H1 (cell line): ENCODE data around the gene FARS2. TPM values are rescaled to one million over a fixed set of nuclear protein-coding genes. Genes with fewer than 3 reads are reported as not detected.

Source experiments
- CTCF ChIA-PET: fragments of 300-600 bp; sonication (Branson Sonifier 250); formaldehyde crosslinking; loops from one replicate; lab custom pipeline; 2021; ENCODE audit not compliant: partially characterized antibody; lab: Charles Lee
- POLR2A ChIA-PET: fragments of 300-600 bp; sonication (Branson Sonifier 250); formaldehyde crosslinking; loops from one replicate; lab custom pipeline; 2021; ENCODE audit warnings: inconsistent platforms; ENCODE audit not compliant: partially characterized antibody; lab: Charles Lee
- DNase-seq, 2 experiments: peaks; one replicate each; pipeline versions ENCODE4 v3.0.0 to v3.0.0-alpha.2; 2010 to 2022; ENCODE audit warnings: low spot score in 2 of 2, low read depth in 1 of 2, mixed read lengths in 1 of 2
- FAIRE-seq: peaks from 2 replicates; lab custom pipeline; 2011; peaks lifted over from hg19 to GRCh38; lab: Jason Lieb, UNC
- H2AFZ ChIP-seq: 2 replicates; pipeline ENCODE4 v1.8.1; 2012; ENCODE audit warnings: low read length, inconsistent platforms
- H2AK5ac ChIP-seq: 2 replicates; pipeline ENCODE4 v1.6.1; 2013; ENCODE audit warnings: low read depth, low read length
- H2BK120ac ChIP-seq: replicated peaks from 2 replicates; pipeline ENCODE3; 2013; ENCODE audit warnings: low read depth, low read length, inconsistent platforms
- H2BK12ac ChIP-seq: 2 replicates; pipeline ENCODE4 v1.6.1; 2013; ENCODE audit warnings: low read depth, low read length
- H2BK15ac ChIP-seq: 2 replicates; pipeline ENCODE4 v1.6.1; 2013; ENCODE audit warnings: low read length
- H2BK20ac ChIP-seq: 2 replicates; pipeline ENCODE4 v1.6.1; 2013; ENCODE audit warnings: low read length
- H2BK5ac ChIP-seq: 2 replicates; pipeline ENCODE4 v1.6.1; 2013; ENCODE audit warnings: low read depth, low read length
- H3K14ac ChIP-seq: 2 replicates; pipeline ENCODE4 v1.6.1; 2013; ENCODE audit warnings: inconsistent platforms; ENCODE audit not compliant: insufficient read length
- H3K18ac ChIP-seq: 2 replicates; pipeline ENCODE4 v1.6.1; 2013; ENCODE audit warnings: low read length; ENCODE audit errors: extremely low read depth
- H3K23ac ChIP-seq: 2 replicates; pipeline ENCODE4 v1.6.1; 2013; ENCODE audit warnings: inconsistent platforms; ENCODE audit not compliant: insufficient read length
- H3K23me2 ChIP-seq: 2 replicates; pipeline ENCODE4 v1.6.1; 2013; ENCODE audit warnings: low read depth, low read length
- H3K27ac ChIP-seq: 2 replicates; pipeline ENCODE4 v1.6.1; 2011; ENCODE audit warnings: low read depth, low read length, inconsistent platforms
- H3K27me3 ChIP-seq, 4 experiments: replicated peaks in 1 of 4; 1 replicate in 1 of 4; 2 replicates in 3 of 4; pipeline versions ENCODE4 v1.6.1 to v1.8.1; 2011 to 2013; ENCODE audit warnings: low read length in 3 of 4, mild to moderate bottlenecking in 3 of 4, inconsistent platforms in 2 of 4, mixed read lengths in 2 of 4, moderate library complexity in 1 of 4; ENCODE audit not compliant: control insufficient read depth in 3 of 4, insufficient read depth in 3 of 4; ENCODE audit errors: extremely low read depth in 1 of 4
- H3K36me3 ChIP-seq, 4 experiments: 2 replicates each; pipeline versions ENCODE4 v1.6.1 to v1.8.1; 2011 to 2013; ENCODE audit warnings: mild to moderate bottlenecking in 4 of 4, low read length in 3 of 4, moderate library complexity in 2 of 4, control low read depth in 1 of 4, inconsistent platforms in 1 of 4; ENCODE audit not compliant: insufficient read depth in 4 of 4, control insufficient read depth in 2 of 4
- H3K4ac ChIP-seq: replicated peaks from 2 replicates; pipeline ENCODE3; 2013; ENCODE audit warnings: low read length, low read depth, mixed read lengths, inconsistent platforms; ENCODE audit not compliant: insufficient read length
- H3K4me1 ChIP-seq, 4 experiments: replicated peaks in 1 of 4; 1 replicate in 1 of 4; 2 replicates in 3 of 4; pipeline versions ENCODE4 v1.6.1 to v1.8.1; 2011 to 2013; ENCODE audit warnings: low read length in 3 of 4, inconsistent platforms in 2 of 4, mixed read lengths in 1 of 4; ENCODE audit not compliant: insufficient read depth in 4 of 4, control insufficient read depth in 3 of 4
- H3K4me2 ChIP-seq, 2 experiments: 2 replicates each; pipeline versions ENCODE4 v1.6.1 to v1.8.1; 2011 to 2013; ENCODE audit warnings: low read depth in 2 of 2, low read length in 2 of 2, control low read depth in 1 of 2, inconsistent platforms in 1 of 2, mild to moderate bottlenecking in 1 of 2; ENCODE audit not compliant: insufficient read depth in 1 of 2
- H3K4me3 ChIP-seq, 4 experiments: fragments of 200-600, 300-600 bp in 1 of 4; sonication (generic), shearing (Covaris generic), sonication (Bioruptor Twin) in 1 of 4; 2 replicates each; pipeline versions ENCODE4 v1.5.1 to v1.8.1; 2011 to 2016; ENCODE audit warnings: low read length in 4 of 4, low read depth in 3 of 4, control low read depth in 2 of 4, inconsistent platforms in 2 of 4, mild to moderate bottlenecking in 2 of 4, mixed read lengths in 1 of 4, moderate library complexity in 1 of 4; ENCODE audit not compliant: insufficient read depth in 2 of 4; ENCODE audit errors: extremely low read depth in 1 of 4
- H3K56ac ChIP-seq: replicated peaks from 2 replicates; pipeline ENCODE3; 2013; ENCODE audit warnings: low read depth, mild to moderate bottlenecking, mixed read lengths, low read length, inconsistent platforms; ENCODE audit not compliant: insufficient read length
- H3K79me1 ChIP-seq: 2 replicates; pipeline ENCODE4 v1.6.1; 2013; ENCODE audit warnings: low read depth, low read length, control low read depth
- H3K79me2 ChIP-seq, 2 experiments: 2 replicates each; pipeline versions ENCODE4 v1.6.1 to v1.8.1; 2012 to 2013; ENCODE audit warnings: low read length in 2 of 2, mild to moderate bottlenecking in 2 of 2, inconsistent platforms in 1 of 2; ENCODE audit not compliant: insufficient read depth in 2 of 2, control insufficient read depth in 1 of 2
- H3K9ac ChIP-seq, 4 experiments: replicated peaks in 1 of 4; 1 replicate in 1 of 4; 2 replicates in 3 of 4; pipeline versions ENCODE4 v1.6.1 to v1.8.1; 2011 to 2013; ENCODE audit warnings: low read depth in 3 of 4, low read length in 3 of 4, control low read depth in 2 of 4, mild to moderate bottlenecking in 2 of 4, moderate library complexity in 2 of 4, inconsistent platforms in 1 of 4; ENCODE audit errors: extremely low read depth in 1 of 4
- H3K9me3 ChIP-seq, 2 experiments: 2 replicates each; pipeline versions ENCODE4 v1.6.1 to v1.8.1; 2012 to 2013; ENCODE audit warnings: mild to moderate bottlenecking in 2 of 2, moderate library complexity in 2 of 2, control low read depth in 1 of 2, inconsistent platforms in 1 of 2, low read depth in 1 of 2, low read length in 1 of 2, mixed read lengths in 1 of 2; ENCODE audit not compliant: insufficient read depth in 2 of 2
- H4K20me1 ChIP-seq, 2 experiments: replicated peaks in 1 of 2; 2 replicates each; pipeline versions ENCODE3 to v1.8.1; 2011 to 2013; ENCODE audit warnings: inconsistent platforms in 2 of 2, low read length in 2 of 2, mild to moderate bottlenecking in 1 of 2; ENCODE audit not compliant: insufficient read depth in 2 of 2, control insufficient read depth in 1 of 2
- H4K5ac ChIP-seq: 2 replicates; pipeline ENCODE4 v1.6.1; 2013; ENCODE audit warnings: low read length, low read depth, mixed read lengths, inconsistent platforms; ENCODE audit not compliant: insufficient read length
- H4K8ac ChIP-seq: 2 replicates; pipeline ENCODE4 v1.8.0; 2013; ENCODE audit warnings: mild to moderate bottlenecking, moderate library complexity, low read length, inconsistent platforms; ENCODE audit not compliant: insufficient read depth; ENCODE audit errors: extremely low read depth
- H4K91ac ChIP-seq: replicated peaks from 2 replicates; pipeline ENCODE3; 2013; ENCODE audit warnings: low read length, mixed read lengths, inconsistent platforms; ENCODE audit not compliant: insufficient read length
- CHD1 ChIP-seq: IDR thresholded peaks from 2 replicates; pipeline ENCODE4 v1.6.1; 2012; ENCODE audit warnings: low read depth, low read length, improper control_type of control experiment
- GTF2F1 ChIP-seq: IDR thresholded peaks from 2 replicates; pipeline ENCODE4 v1.6.1; 2012; ENCODE audit warnings: low read depth, low read length, improper control_type of control experiment, borderline replicate concordance
- JUN ChIP-seq: IDR thresholded peaks from 2 replicates; pipeline ENCODE4 v1.6.1; 2011; ENCODE audit warnings: low read depth, mild to moderate bottlenecking, improper control_type of control experiment, low read length
- KDM5A ChIP-seq: fragments of 200-600 bp; IDR thresholded peaks from 2 replicates; pipeline ENCODE4 v1.7.1; 2012; ENCODE audit warnings: mild to moderate bottlenecking, low read length, inconsistent platforms, mixed read lengths
- POLR2A ChIP-seq, 2 experiments: IDR thresholded peaks; 1 replicate in 1 of 2; 2 replicates in 1 of 2; pipeline ENCODE4 v1.6.1; 2011; ENCODE audit warnings: low read depth in 2 of 2, low read length in 2 of 2, mild to moderate bottlenecking in 2 of 2; ENCODE audit errors: control extremely low read depth in 1 of 2
- RBBP5 ChIP-seq: IDR thresholded peaks from 2 replicates; pipeline ENCODE4 v1.7.1; 2012; ENCODE audit warnings: low read depth, mild to moderate bottlenecking, inconsistent platforms, low read length, moderate library complexity, borderline replicate concordance
- SAP30 ChIP-seq: fragments of 300-600 bp; sonication (generic); IDR thresholded peaks from 2 replicates; pipeline ENCODE4 v1.7.1; 2012; ENCODE audit warnings: low read length, moderate library complexity, mild to moderate bottlenecking, inconsistent platforms; ENCODE audit not compliant: insufficient read depth, insufficient replicate concordance
- SUZ12 ChIP-seq: fragments of 200-600 bp; sonication (generic); IDR thresholded peaks from 2 replicates; pipeline ENCODE4 v1.6.1; 2012; ENCODE audit warnings: mild to moderate bottlenecking, inconsistent platforms, low read length, moderate library complexity, mixed read lengths
- WGBS, 2 experiments: shearing (Covaris generic) in 1 of 2; methylation state at CpG; one replicate each; pipeline versions ENCODE4 v1.1.6 to v1.1.7; 2013 to 2015; ENCODE audit warnings: low lambda C conversion rate in 2 of 2, mixed read lengths in 2 of 2, inconsistent platforms in 1 of 2, low coverage in 1 of 2, missing lambda C conversion rate in 1 of 2; ENCODE audit not compliant: insufficient replicate concordance in 2 of 2, insufficient coverage in 1 of 2, insufficient read length in 1 of 2; ENCODE audit errors: extremely low coverage in 1 of 2, missing lambda C conversion rate in 1 of 2; 5-methylcytosine and 5-hydroxymethylcytosine counted together
- polyA plus RNA-seq, 7 experiments: library from polyadenylated mRNA; depleted of rRNA in 3 of 7; stranded (reverse) in 5 of 7; unstranded in 2 of 7; fragments of >200 nt in 5 of 7; fragments of 200-250 nt in 2 of 7; gene quantifications; 1 replicate in 5 of 7; 2 replicates in 1 of 7; 4 replicates in 1 of 7; pipeline versions ENCODE4 v1.2.1 to v1.2.3, GENCODE V29; 2011 to 2013; ENCODE audit warnings: missing spikeins in 2 of 7, mixed read lengths in 2 of 7
- total RNA-seq: library from RNA; stranded (reverse); fragmentation: NEBNext Ultra II Directional; extraction: Animal tissue kit (Norgen Biotek cat#: 25700); gene quantifications from 2 replicates; pipeline ENCODE4 v1.2.1, GENCODE V29; 2021

The FARS2 gene
- total and polyA plus RNA-seq, 2 of the 8 experiments (the other 6 are each of a cell fraction or from before 2014, with no cell fraction given), result 11.7 to 14.4 TPM

GRCh38 chr6:5732496-5732895 is 471.2 kb downstream of the FARS2 start:
- H3K9ac ChIP-seq, result no peak overlapping the region
- no peak for DNase-seq
- H3K18ac ChIP-seq, result no peak overlapping the region
- peaks cover 0 to 2% (median 0%) of the 10 kb centered on the region in 4 experiments; a peak in 1 of 7 replicates for H3K4me1 ChIP-seq
- no peak overlapping the region for H3K4me2 ChIP-seq
- POLR2A ChIA-PET, result no interaction called here
- TF ChIP-seq JUN, result no peak
- no peak for TF ChIP-seq SAP30
- TF ChIP-seq SUZ12, result no peak
- no peak for TF ChIP-seq KDM5A
- TF ChIP-seq GTF2F1, result no peak
- no peak for TF ChIP-seq CHD1
- no peak for TF ChIP-seq POLR2A (IDR thresholded peaks at IDR 0.05; ENCODE audit: control extremely low read depth in 1 of 2, low read depth in 2 of 2, low read length in 2 of 2)
- TF ChIP-seq RBBP5, result no peak
- no peak overlapping the region for H2AK5ac ChIP-seq
- H4K5ac ChIP-seq, result no peak overlapping the region
- H3K23ac ChIP-seq, result no peak overlapping the region
- no peak overlapping the region for H3K14ac ChIP-seq
- H2BK15ac ChIP-seq, result no peak overlapping the region
- no peaks in the 10 kb centered on the region for H3K36me3 ChIP-seq
- no peak overlapping the region for H3K56ac ChIP-seq
- no peak overlapping the region for H3K27ac ChIP-seq
- no peak for FAIRE-seq
- no peak overlapping the region for H2BK20ac ChIP-seq
- no peak overlapping the region for H3K4me3 ChIP-seq
- H2BK5ac ChIP-seq, result no peak overlapping the region
- no peaks in the 10 kb centered on the region for H3K79me2 ChIP-seq
- no peaks in the 10 kb centered on the region for H3K79me1 ChIP-seq
- H4K91ac ChIP-seq, result no peak overlapping the region
- CTCF ChIA-PET, result interaction anchor here (0.6 to 1.0 kb wide), 4 partner anchors 11 to 706 kb away, joined by 3 to 5 read pairs (median 3); no protein-coding TSS in a partner anchor
- no peak overlapping the region for H2BK12ac ChIP-seq
- H4K8ac ChIP-seq, result no peak overlapping the region
- 78% methylated on average over 6 of the region's 6 CpGs; no CpG with 5 or more reads in 1 of the 2 experiments for WGBS, 2 experiments
- no peak overlapping the region for H2AFZ ChIP-seq
- H3K4ac ChIP-seq, result no peak overlapping the region
- no peaks in the 10 kb centered on the region for H3K23me2 ChIP-seq
- no peaks in the 10 kb centered on the region for H4K20me1 ChIP-seq
- H2BK120ac ChIP-seq, result no peak overlapping the region
- H3K27me3 ChIP-seq, result no peaks in the 10 kb centered on the region; a peak in 1 of 7 replicates
- H3K9me3 ChIP-seq, result no peaks in the 10 kb centered on the region
